GM23338 (cell line): ENCODE data around the gene ROBO3. TPM values are rescaled to one million over a fixed set of nuclear protein-coding genes. Genes with fewer than 3 reads are reported as not detected.

Source experiments
- ATAC-seq: fragments of 200-7000 bp; cut with Tn5 transposase; 3 replicates; pipeline ENCODE4 v1.9.1; 2020
- DNase-seq: peaks from one replicate; pipeline ENCODE4 v3.0.0-alpha.2; 2015; ENCODE audit warnings: low spot score
- H2AFZ ChIP-seq: fragments of 200-600 bp; sonication (generic); 2 replicates; pipeline ENCODE4 v1.8.0; 2016; ENCODE audit warnings: antibody characterized with exemption, mild to moderate bottlenecking, moderate library complexity
- H3F3A ChIP-seq: fragments of 200-600 bp; sonication (generic); replicated peaks from 2 replicates; pipeline ENCODE4 v1.8.0; 2017; ENCODE audit warnings: antibody characterized with exemption, mixed run types, low read depth
- H3K27ac ChIP-seq: fragments of 200-600 bp; sonication (generic); 2 replicates; pipeline ENCODE4 v1.6.1; 2016; ENCODE audit warnings: low read depth
- H3K27me3 ChIP-seq: fragments of 200-600 bp; sonication (generic); 2 replicates; pipeline ENCODE4 v1.8.0; 2016; ENCODE audit warnings: mild to moderate bottlenecking, mixed run types, moderate library complexity; ENCODE audit not compliant: insufficient read depth
- H3K36me3 ChIP-seq: fragments of 200-600 bp; sonication (generic); 2 replicates; pipeline ENCODE4 v1.8.0; 2016; ENCODE audit warnings: mild to moderate bottlenecking; ENCODE audit not compliant: insufficient read depth
- H3K4me1 ChIP-seq: fragments of 200-600 bp; sonication (generic); 2 replicates; pipeline ENCODE4 v1.8.0; 2016; ENCODE audit warnings: mild to moderate bottlenecking, moderate library complexity; ENCODE audit not compliant: insufficient read depth
- H3K4me2 ChIP-seq: fragments of 200-600 bp; sonication (generic); 2 replicates; pipeline ENCODE4 v1.7.1; 2017; ENCODE audit warnings: mixed run types
- H3K4me3 ChIP-seq: fragments of 200-600 bp; sonication (generic); 2 replicates; pipeline ENCODE4 v1.6.1; 2016; ENCODE audit warnings: mixed run types
- H3K79me2 ChIP-seq: fragments of 200-600 bp; sonication (generic); replicated peaks from 2 replicates; pipeline ENCODE4 v1.8.0; 2017; ENCODE audit warnings: mild to moderate bottlenecking; ENCODE audit not compliant: insufficient read depth
- H3K9me2 ChIP-seq: fragments of 200-600 bp; sonication (generic); 2 replicates; pipeline ENCODE4 v1.8.0; 2017; ENCODE audit not compliant: insufficient read depth
- H4K20me1 ChIP-seq: fragments of 200-600 bp; sonication (generic); replicated peaks from 2 replicates; pipeline ENCODE4 v1.8.0; 2017; ENCODE audit warnings: mild to moderate bottlenecking; ENCODE audit not compliant: insufficient read depth
- H3K27ac Mint-ChIP-seq: 2 replicates; pipeline ENCODE4 v1.8.0; 2020; ENCODE audit warnings: inconsistent platforms, mild to moderate bottlenecking, moderate library complexity, mixed read lengths
- H3K27me3 Mint-ChIP-seq: 3 replicates; pipeline ENCODE4 v1.8.0; 2022; ENCODE audit warnings: low read depth, mild to moderate bottlenecking, moderate library complexity, mixed read lengths, inconsistent platforms; ENCODE audit not compliant: insufficient read depth, poor library complexity
- H3K36me3 Mint-ChIP-seq: 3 replicates; pipeline ENCODE4 v1.8.0; 2021; ENCODE audit warnings: low read depth, mild to moderate bottlenecking, inconsistent platforms, moderate library complexity, mixed read lengths
- H3K4me1 Mint-ChIP-seq: 3 replicates; pipeline ENCODE4 v1.8.0; 2020; ENCODE audit warnings: mild to moderate bottlenecking, inconsistent platforms, mixed read lengths
- H3K4me3 Mint-ChIP-seq: 3 replicates; pipeline ENCODE4 v1.8.0; 2021; ENCODE audit warnings: moderate library complexity, mild to moderate bottlenecking, inconsistent platforms, mixed read lengths
- H3K9me3 Mint-ChIP-seq: 3 replicates; pipeline ENCODE4 v1.8.0; 2020; ENCODE audit warnings: moderate library complexity, mild to moderate bottlenecking, inconsistent platforms, mixed read lengths
- CREB1 ChIP-seq: fragments of 250-450 bp; sonication (Bioruptor Pico); IDR thresholded peaks from 2 replicates; pipeline ENCODE4 v1.5.0; 2020; ENCODE audit warnings: low read depth, mild to moderate bottlenecking, moderate library complexity
- CTCF ChIP-seq, 2 experiments: fragments of 200-600 bp in 1 of 2; sonication (generic) in 1 of 2; conservative IDR thresholded peaks; 2 replicates each; pipeline versions ENCODE4 v1.5.1 to v1.6.1; 2016 to 2017; ENCODE audit warnings: antibody characterized with exemption in 2 of 2, low read depth in 2 of 2, mild to moderate bottlenecking in 2 of 2, moderate library complexity in 1 of 2
- EZH2 ChIP-seq: fragments of 200-600 bp; sonication (generic); IDR thresholded peaks from one replicate; pipeline ENCODE4 v1.8.0; 2017; ENCODE audit warnings: antibody characterized with exemption, mild to moderate bottlenecking, low read depth; ENCODE audit not compliant: unreplicated experiment
- JUNB ChIP-seq: IDR thresholded peaks from one replicate; pipeline ENCODE4 v1.6.1; 2016; ENCODE audit warnings: antibody characterized with exemption; ENCODE audit not compliant: unreplicated experiment
- REST ChIP-seq: IDR thresholded peaks from one replicate; pipeline ENCODE4 v1.6.1; 2018; ENCODE audit warnings: antibody characterized with exemption; ENCODE audit not compliant: unreplicated experiment
- ZNF114 ChIP-seq: fragments of 250-450 bp; sonication (Bioruptor Pico); IDR thresholded peaks from 2 replicates; pipeline ENCODE4 v1.5.0; 2020; ENCODE audit warnings: mild to moderate bottlenecking, moderate library complexity
- ZNF331 ChIP-seq: fragments of 250-450 bp; sonication (Bioruptor Pico); IDR thresholded peaks from 2 replicates; pipeline ENCODE4 v1.5.0; 2020; ENCODE audit warnings: low read depth, mild to moderate bottlenecking, moderate library complexity
- polyA plus RNA-seq: library from polyadenylated mRNA; unstranded; fragments of >200 nt; fragmentation: Nextera tagmentation; extraction: Ambion mirVana; gene quantifications from 2 replicates; pipeline ENCODE4 v1.2.1, GENCODE V29; 2016
- total RNA-seq: library from RNA; depleted of rRNA; stranded (reverse); fragments of >200 nt; shearing (Covaris generic); gene quantifications from 2 replicates; pipeline ENCODE4 v1.2.3, GENCODE V29; 2014

Gene ROBO3
- total and polyA plus RNA-seq, 2 experiments from 2014 or later: 17.0 to 21.4 TPM

- no peaks in the 10 kb centered on the region for H3K9me2 ChIP-seq
- Mint-ChIP-seq H3K27me3 (no peaks in the 10 kb centered on the region), H3K9me3 (no peaks in the 10 kb centered on the region), H3K4me3 (no peak overlapping the region), H3K27ac (no peak overlapping the region), H3K4me1 (peaks cover 12% of the 10 kb centered on the region), H3K36me3 (no peaks in the 10 kb centered on the region)
- peaks cover 18% of the 10 kb centered on the region; the same call in 1 of the 2 replicates for H3K27me3 ChIP-seq
- H3K36me3 ChIP-seq: no peaks in the 10 kb centered on the region
- no peak overlapping the region for H3K4me3 ChIP-seq
- H3K27ac ChIP-seq: no peak overlapping the region
- TF ChIP-seq JUNB: no peak
- no peak for TF ChIP-seq CTCF (conservative IDR thresholded peaks at IDR 0.05; ENCODE audit: low read depth in 2 of 2)
- DNase-seq: no peak
- H3F3A ChIP-seq: no peaks in the 10 kb centered on the region
- no peak overlapping the region for H2AFZ ChIP-seq
- ATAC-seq: no peak
- no peaks in the 10 kb centered on the region; the same call in 1 of the 2 replicates for H3K4me1 ChIP-seq
- H3K79me2 ChIP-seq: no peaks in the 10 kb centered on the region
- H3K4me2 ChIP-seq: no peak overlapping the region
- no peaks in the 10 kb centered on the region; the same call in 1 of the 2 replicates for H4K20me1 ChIP-seq
These were observed 33.3 kb upstream of the ROBO3 start for GRCh38 chr11:124831897-124832296.

GRCh38 chr11:124832571-124832970 is 32.7 kb upstream of the ROBO3 start:
- H3K27ac Mint-ChIP-seq: no peak overlapping the region
- no peaks in the 10 kb centered on the region for H3K36me3 ChIP-seq
- H3K4me1 ChIP-seq: peaks cover 3% of the 10 kb centered on the region; the same call in 1 of the 2 replicates
- DNase-seq: no peak
- H3K36me3 Mint-ChIP-seq: no peaks in the 10 kb centered on the region
- H3K27me3 ChIP-seq: peaks cover 24% of the 10 kb centered on the region
- no peak overlapping the region for H3K4me3 ChIP-seq
- H3K4me3 Mint-ChIP-seq: no peak overlapping the region
- peaks cover 18% of the 10 kb centered on the region for H3K4me1 Mint-ChIP-seq
- no peaks in the 10 kb centered on the region; the same call in 1 of the 2 replicates for H4K20me1 ChIP-seq
- no peaks in the 10 kb centered on the region for H3F3A ChIP-seq
- no peak overlapping the region for H3K27ac ChIP-seq
- H3K9me2 ChIP-seq: no peaks in the 10 kb centered on the region
- H3K4me2 ChIP-seq: no peak overlapping the region
- no peak for ATAC-seq
- H3K9me3 Mint-ChIP-seq: no peaks in the 10 kb centered on the region
- H3K79me2 ChIP-seq: no peaks in the 10 kb centered on the region
- no peak overlapping the region for H2AFZ ChIP-seq
- peaks cover 6% of the 10 kb centered on the region for H3K27me3 Mint-ChIP-seq
- TF ChIP-seq CTCF (conservative IDR thresholded peaks at IDR 0.05; ENCODE audit: low read depth in 2 of 2) (no peak), CREB1 (no peak), REST (no peak), JUNB (no peak), ZNF114 (CRISPR knock-in tag) (no peak), ZNF331 (no peak), EZH2 (no peak)
